GM23338 (cell line): ENCODE measurements around the gene TGM6. TPM values are rescaled to one million over a fixed set of nuclear protein-coding genes. Genes with fewer than 3 reads are reported as not detected.

Experiments
- ATAC-seq: fragments of 200-7000 bp; cut with Tn5 transposase; 3 replicates; pipeline ENCODE4 v1.9.1; 2020
- DNase-seq: peaks from one replicate; pipeline ENCODE4 v3.0.0-alpha.2; 2015; ENCODE audit warnings: low spot score
- H2AFZ ChIP-seq: fragments of 200-600 bp; sonication (generic); 2 replicates; pipeline ENCODE4 v1.8.0; 2016; ENCODE audit warnings: antibody characterized with exemption, mild to moderate bottlenecking, moderate library complexity
- H3F3A ChIP-seq: fragments of 200-600 bp; sonication (generic); replicated peaks from 2 replicates; pipeline ENCODE4 v1.8.0; 2017; ENCODE audit warnings: antibody characterized with exemption, mixed run types, low read depth
- H3K27ac ChIP-seq: fragments of 200-600 bp; sonication (generic); 2 replicates; pipeline ENCODE4 v1.6.1; 2016; ENCODE audit warnings: low read depth
- H3K27me3 ChIP-seq: fragments of 200-600 bp; sonication (generic); 2 replicates; pipeline ENCODE4 v1.8.0; 2016; ENCODE audit warnings: mild to moderate bottlenecking, mixed run types, moderate library complexity; ENCODE audit not compliant: insufficient read depth
- H3K36me3 ChIP-seq: fragments of 200-600 bp; sonication (generic); 2 replicates; pipeline ENCODE4 v1.8.0; 2016; ENCODE audit warnings: mild to moderate bottlenecking; ENCODE audit not compliant: insufficient read depth
- H3K4me1 ChIP-seq: fragments of 200-600 bp; sonication (generic); 2 replicates; pipeline ENCODE4 v1.8.0; 2016; ENCODE audit warnings: mild to moderate bottlenecking, moderate library complexity; ENCODE audit not compliant: insufficient read depth
- H3K4me2 ChIP-seq: fragments of 200-600 bp; sonication (generic); 2 replicates; pipeline ENCODE4 v1.7.1; 2017; ENCODE audit warnings: mixed run types
- H3K4me3 ChIP-seq: fragments of 200-600 bp; sonication (generic); 2 replicates; pipeline ENCODE4 v1.6.1; 2016; ENCODE audit warnings: mixed run types
- H3K79me2 ChIP-seq: fragments of 200-600 bp; sonication (generic); replicated peaks from 2 replicates; pipeline ENCODE4 v1.8.0; 2017; ENCODE audit warnings: mild to moderate bottlenecking; ENCODE audit not compliant: insufficient read depth
- H3K9me2 ChIP-seq: fragments of 200-600 bp; sonication (generic); 2 replicates; pipeline ENCODE4 v1.8.0; 2017; ENCODE audit not compliant: insufficient read depth
- H4K20me1 ChIP-seq: fragments of 200-600 bp; sonication (generic); replicated peaks from 2 replicates; pipeline ENCODE4 v1.8.0; 2017; ENCODE audit warnings: mild to moderate bottlenecking; ENCODE audit not compliant: insufficient read depth
- H3K27ac Mint-ChIP-seq: 2 replicates; pipeline ENCODE4 v1.8.0; 2020; ENCODE audit warnings: inconsistent platforms, mild to moderate bottlenecking, moderate library complexity, mixed read lengths
- H3K27me3 Mint-ChIP-seq: 3 replicates; pipeline ENCODE4 v1.8.0; 2022; ENCODE audit warnings: low read depth, mild to moderate bottlenecking, moderate library complexity, mixed read lengths, inconsistent platforms; ENCODE audit not compliant: insufficient read depth, poor library complexity
- H3K36me3 Mint-ChIP-seq: 3 replicates; pipeline ENCODE4 v1.8.0; 2021; ENCODE audit warnings: low read depth, mild to moderate bottlenecking, inconsistent platforms, moderate library complexity, mixed read lengths
- H3K4me1 Mint-ChIP-seq: 3 replicates; pipeline ENCODE4 v1.8.0; 2020; ENCODE audit warnings: mild to moderate bottlenecking, inconsistent platforms, mixed read lengths
- H3K4me3 Mint-ChIP-seq: 3 replicates; pipeline ENCODE4 v1.8.0; 2021; ENCODE audit warnings: moderate library complexity, mild to moderate bottlenecking, inconsistent platforms, mixed read lengths
- H3K9me3 Mint-ChIP-seq: 3 replicates; pipeline ENCODE4 v1.8.0; 2020; ENCODE audit warnings: moderate library complexity, mild to moderate bottlenecking, inconsistent platforms, mixed read lengths
- CREB1 ChIP-seq: fragments of 250-450 bp; sonication (Bioruptor Pico); IDR thresholded peaks from 2 replicates; pipeline ENCODE4 v1.5.0; 2020; ENCODE audit warnings: low read depth, mild to moderate bottlenecking, moderate library complexity
- EZH2 ChIP-seq: fragments of 200-600 bp; sonication (generic); IDR thresholded peaks from one replicate; pipeline ENCODE4 v1.8.0; 2017; ENCODE audit warnings: antibody characterized with exemption, mild to moderate bottlenecking, low read depth; ENCODE audit not compliant: unreplicated experiment
- EZH2phosphoT487 ChIP-seq: fragments of 200-600 bp; sonication (generic); IDR thresholded peaks from one replicate; pipeline ENCODE4 v1.8.1; 2018; ENCODE audit warnings: antibody characterized with exemption; ENCODE audit not compliant: unreplicated experiment
- JUNB ChIP-seq: IDR thresholded peaks from one replicate; pipeline ENCODE4 v1.6.1; 2016; ENCODE audit warnings: antibody characterized with exemption; ENCODE audit not compliant: unreplicated experiment
- NANOG ChIP-seq: IDR thresholded peaks from 2 replicates; pipeline ENCODE4 v1.6.1; 2016; ENCODE audit warnings: antibody characterized with exemption, borderline replicate concordance
- POLR2AphosphoS5 ChIP-seq: IDR thresholded peaks from 2 replicates; pipeline ENCODE4 v1.6.1; 2016; ENCODE audit warnings: antibody characterized with exemption, low read depth
- STAT1 ChIP-seq: IDR thresholded peaks from one replicate; pipeline ENCODE4 v1.6.1; 2016; ENCODE audit warnings: antibody characterized with exemption; ENCODE audit not compliant: unreplicated experiment
- ZNF114 ChIP-seq: fragments of 250-450 bp; sonication (Bioruptor Pico); IDR thresholded peaks from 2 replicates; pipeline ENCODE4 v1.5.0; 2020; ENCODE audit warnings: mild to moderate bottlenecking, moderate library complexity
- ZNF331 ChIP-seq: fragments of 250-450 bp; sonication (Bioruptor Pico); IDR thresholded peaks from 2 replicates; pipeline ENCODE4 v1.5.0; 2020; ENCODE audit warnings: low read depth, mild to moderate bottlenecking, moderate library complexity
- polyA plus RNA-seq: library from polyadenylated mRNA; unstranded; fragments of >200 nt; fragmentation: Nextera tagmentation; extraction: Ambion mirVana; gene quantifications from 2 replicates; pipeline ENCODE4 v1.2.1, GENCODE V29; 2016
- total RNA-seq: library from RNA; depleted of rRNA; stranded (reverse); fragments of >200 nt; shearing (Covaris generic); gene quantifications from 2 replicates; pipeline ENCODE4 v1.2.3, GENCODE V29; 2014
- TF ChIP-seq, protein P1 (sequence below): IDR thresholded peaks from one replicate; pipeline ENCODE4 v1.6.1; 2018; ENCODE audit warnings: antibody characterized with exemption; ENCODE audit not compliant: unreplicated experiment
- TF ChIP-seq, protein P2 (sequence below): IDR thresholded peaks from 2 replicates; pipeline ENCODE4 v1.6.1; 2016; ENCODE audit warnings: antibody characterized with exemption
- TF ChIP-seq, protein P3 (sequence below), 2 experiments: fragments of 200-600 bp in 1 of 2; sonication (generic) in 1 of 2; conservative IDR thresholded peaks; 2 replicates each; pipeline versions ENCODE4 v1.5.1 to v1.6.1; 2016 to 2017; ENCODE audit warnings: antibody characterized with exemption in 2 of 2, low read depth in 2 of 2, mild to moderate bottlenecking in 2 of 2, moderate library complexity in 1 of 2

TGM6 gene
- total and polyA plus RNA-seq, 2 experiments from 2014 or later, result not detected

DNA sequence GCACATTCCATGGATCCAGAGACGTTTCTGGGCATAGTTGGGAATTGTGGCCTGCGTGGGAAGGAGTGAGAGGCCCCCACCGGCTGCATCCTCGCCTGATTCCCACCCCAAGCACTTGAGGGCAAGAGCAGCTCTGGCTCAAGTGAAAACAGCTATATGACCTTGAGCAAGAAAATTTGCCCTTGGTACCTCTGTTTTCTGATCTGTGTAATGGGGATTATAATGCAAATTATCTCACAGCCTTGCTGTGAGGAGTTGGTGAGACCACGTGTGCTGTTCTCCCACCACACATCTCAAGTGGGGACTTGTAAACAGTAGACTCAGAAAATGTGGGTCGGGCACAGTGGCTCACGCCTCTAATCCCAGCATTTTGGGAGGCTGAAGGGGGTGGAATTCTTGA lies 602 bp downstream of the TGM6 start (continued):
- TF ChIP-seq, protein P1, sequence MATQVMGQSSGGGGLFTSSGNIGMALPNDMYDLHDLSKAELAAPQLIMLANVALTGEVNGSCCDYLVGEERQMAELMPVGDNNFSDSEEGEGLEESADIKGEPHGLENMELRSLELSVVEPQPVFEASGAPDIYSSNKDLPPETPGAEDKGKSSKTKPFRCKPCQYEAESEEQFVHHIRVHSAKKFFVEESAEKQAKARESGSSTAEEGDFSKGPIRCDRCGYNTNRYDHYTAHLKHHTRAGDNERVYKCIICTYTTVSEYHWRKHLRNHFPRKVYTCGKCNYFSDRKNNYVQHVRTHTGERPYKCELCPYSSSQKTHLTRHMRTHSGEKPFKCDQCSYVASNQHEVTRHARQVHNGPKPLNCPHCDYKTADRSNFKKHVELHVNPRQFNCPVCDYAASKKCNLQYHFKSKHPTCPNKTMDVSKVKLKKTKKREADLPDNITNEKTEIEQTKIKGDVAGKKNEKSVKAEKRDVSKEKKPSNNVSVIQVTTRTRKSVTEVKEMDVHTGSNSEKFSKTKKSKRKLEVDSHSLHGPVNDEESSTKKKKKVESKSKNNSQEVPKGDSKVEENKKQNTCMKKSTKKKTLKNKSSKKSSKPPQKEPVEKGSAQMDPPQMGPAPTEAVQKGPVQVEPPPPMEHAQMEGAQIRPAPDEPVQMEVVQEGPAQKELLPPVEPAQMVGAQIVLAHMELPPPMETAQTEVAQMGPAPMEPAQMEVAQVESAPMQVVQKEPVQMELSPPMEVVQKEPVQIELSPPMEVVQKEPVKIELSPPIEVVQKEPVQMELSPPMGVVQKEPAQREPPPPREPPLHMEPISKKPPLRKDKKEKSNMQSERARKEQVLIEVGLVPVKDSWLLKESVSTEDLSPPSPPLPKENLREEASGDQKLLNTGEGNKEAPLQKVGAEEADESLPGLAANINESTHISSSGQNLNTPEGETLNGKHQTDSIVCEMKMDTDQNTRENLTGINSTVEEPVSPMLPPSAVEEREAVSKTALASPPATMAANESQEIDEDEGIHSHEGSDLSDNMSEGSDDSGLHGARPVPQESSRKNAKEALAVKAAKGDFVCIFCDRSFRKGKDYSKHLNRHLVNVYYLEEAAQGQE, result no peak
- TF ChIP-seq CREB1 (CRISPR knock-in tag), result no peak
- no peak for TF ChIP-seq EZH2phosphoT487
- no peak for TF ChIP-seq NANOG
- TF ChIP-seq, protein P2, sequence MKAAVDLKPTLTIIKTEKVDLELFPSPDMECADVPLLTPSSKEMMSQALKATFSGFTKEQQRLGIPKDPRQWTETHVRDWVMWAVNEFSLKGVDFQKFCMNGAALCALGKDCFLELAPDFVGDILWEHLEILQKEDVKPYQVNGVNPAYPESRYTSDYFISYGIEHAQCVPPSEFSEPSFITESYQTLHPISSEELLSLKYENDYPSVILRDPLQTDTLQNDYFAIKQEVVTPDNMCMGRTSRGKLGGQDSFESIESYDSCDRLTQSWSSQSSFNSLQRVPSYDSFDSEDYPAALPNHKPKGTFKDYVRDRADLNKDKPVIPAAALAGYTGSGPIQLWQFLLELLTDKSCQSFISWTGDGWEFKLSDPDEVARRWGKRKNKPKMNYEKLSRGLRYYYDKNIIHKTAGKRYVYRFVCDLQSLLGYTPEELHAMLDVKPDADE, result no peak
- TF ChIP-seq POLR2AphosphoS5, result no peak
- TF ChIP-seq ZNF114 (CRISPR knock-in tag), result no peak

DNA sequence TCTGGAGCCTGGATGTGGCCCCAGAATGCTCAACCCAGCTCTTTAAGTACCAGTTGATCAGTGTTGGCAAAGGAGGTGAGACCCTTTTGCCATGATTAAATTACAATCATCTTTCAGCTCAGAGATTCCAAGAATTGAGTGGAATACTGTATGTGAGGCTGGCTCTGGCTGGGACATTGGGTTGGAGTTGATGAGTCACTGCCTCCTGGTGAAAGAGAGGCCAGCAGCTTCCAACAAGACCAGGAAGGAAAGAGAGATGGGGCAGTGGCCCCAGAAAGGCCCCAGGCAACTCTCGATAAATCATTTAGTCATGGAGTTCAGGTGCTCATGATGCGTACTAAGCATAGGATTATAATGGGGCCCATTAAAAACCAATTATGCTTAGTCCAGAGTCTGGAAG lies 2.1 kb downstream of the TGM6 start:
- H3K4me1 Mint-ChIP-seq, result peaks cover 13% of the 10 kb centered on the region
- Histone ChIP-seq H3K4me3 (no peak overlapping the region), H3F3A (no peaks in the 10 kb centered on the region), H3K4me1 (no peaks in the 10 kb centered on the region), H3K36me3 (no peaks in the 10 kb centered on the region), H4K20me1 (no peaks in the 10 kb centered on the region), H3K79me2 (no peaks in the 10 kb centered on the region), H3K27me3 (no peaks in the 10 kb centered on the region), H3K4me2 (no peak overlapping the region), H3K27ac (no peak overlapping the region), H3K9me2 (peaks cover 20% of the 10 kb centered on the region; the same call in 1 of the 2 replicates), H2AFZ (no peak overlapping the region)
- H3K9me3 Mint-ChIP-seq, result no peaks in the 10 kb centered on the region
- ATAC-seq (no peak), DNase-seq (no peak)
- no peaks in the 10 kb centered on the region for H3K36me3 Mint-ChIP-seq
- peaks cover 8% of the 10 kb centered on the region for H3K27me3 Mint-ChIP-seq
- TF ChIP-seq, protein P3, sequence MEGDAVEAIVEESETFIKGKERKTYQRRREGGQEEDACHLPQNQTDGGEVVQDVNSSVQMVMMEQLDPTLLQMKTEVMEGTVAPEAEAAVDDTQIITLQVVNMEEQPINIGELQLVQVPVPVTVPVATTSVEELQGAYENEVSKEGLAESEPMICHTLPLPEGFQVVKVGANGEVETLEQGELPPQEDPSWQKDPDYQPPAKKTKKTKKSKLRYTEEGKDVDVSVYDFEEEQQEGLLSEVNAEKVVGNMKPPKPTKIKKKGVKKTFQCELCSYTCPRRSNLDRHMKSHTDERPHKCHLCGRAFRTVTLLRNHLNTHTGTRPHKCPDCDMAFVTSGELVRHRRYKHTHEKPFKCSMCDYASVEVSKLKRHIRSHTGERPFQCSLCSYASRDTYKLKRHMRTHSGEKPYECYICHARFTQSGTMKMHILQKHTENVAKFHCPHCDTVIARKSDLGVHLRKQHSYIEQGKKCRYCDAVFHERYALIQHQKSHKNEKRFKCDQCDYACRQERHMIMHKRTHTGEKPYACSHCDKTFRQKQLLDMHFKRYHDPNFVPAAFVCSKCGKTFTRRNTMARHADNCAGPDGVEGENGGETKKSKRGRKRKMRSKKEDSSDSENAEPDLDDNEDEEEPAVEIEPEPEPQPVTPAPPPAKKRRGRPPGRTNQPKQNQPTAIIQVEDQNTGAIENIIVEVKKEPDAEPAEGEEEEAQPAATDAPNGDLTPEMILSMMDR (conservative IDR thresholded peaks at IDR 0.05; ENCODE audit: low read depth in 2 of 2), result no peak
- TF ChIP-seq STAT1 (no peak), JUNB (no peak), EZH2phosphoT487 (no peak), ZNF331 (CRISPR knock-in tag) (no peak), NANOG (no peak), ZNF114 (CRISPR knock-in tag) (no peak), POLR2AphosphoS5 (no peak), EZH2 (no peak), CREB1 (CRISPR knock-in tag) (no peak)
- TF ChIP-seq, protein P1, result no peak
- no peak overlapping the region for H3K4me3 Mint-ChIP-seq
- no peak overlapping the region for H3K27ac Mint-ChIP-seq
